Prostate gland (tissue), 2 donors: ENCODE data around the gene TMEM61. TPM values are rescaled to one million over a fixed set of nuclear protein-coding genes. Genes with fewer than 3 reads are reported as not detected.

Experiments
- DNase-seq: peaks from one replicate; pipeline ENCODE4 v3.0.0-alpha.2; 2019; ENCODE audit warnings: low spot score
- H3K27ac ChIP-seq, 2 donors: fragments of 200-600 bp; sonication (generic); 2 replicates each; pipeline ENCODE4 v1.5.1; 2017 to 2019
- H3K27me3 ChIP-seq: fragments of 200-600 bp; sonication (generic); replicated peaks from 2 replicates; pipeline ENCODE4 v1.5.1; 2019; ENCODE audit not compliant: insufficient read depth
- H3K36me3 ChIP-seq, 2 donors: fragments of 200-600 bp; sonication (generic); 1 replicate in 1 of 2; 2 replicates in 1 of 2; pipeline versions ENCODE4 v1.5.1 to v1.8.1; 2017 to 2019
- H3K4me1 ChIP-seq: fragments of 200-600 bp; sonication (generic); replicated peaks from 2 replicates; pipeline ENCODE4 v1.5.1; 2019
- H3K4me3 ChIP-seq, 2 donors: fragments of 200-600 bp; sonication (generic); 2 replicates each; pipeline ENCODE4 v1.5.1; 2017 to 2019
- H3K9me3 ChIP-seq: fragments of 200-600 bp; sonication (generic); 2 replicates; pipeline ENCODE4 v1.5.1; 2017
- POLR2A ChIP-seq: fragments of 450-650 bp; IDR thresholded peaks from one replicate; pipeline ENCODE4 v1.6.1; 2016; ENCODE audit warnings: antibody characterized with exemption, mild to moderate bottlenecking
- POLR2AphosphoS5 ChIP-seq: sonication (generic); formaldehyde crosslinking; IDR thresholded peaks from one replicate; pipeline ENCODE4 v1.6.1; 2017; ENCODE audit warnings: antibody characterized with exemption
- WGBS: methylation state at CpG from one replicate; pipeline ENCODE4 v1.1.5; 2018; 5-methylcytosine and 5-hydroxymethylcytosine counted together
- intact Hi-C: fragments of 100-400 bp; cut with DNase I; formaldehyde crosslinking; loops from one replicate; pipeline ENCODE4 v1.14.2; 2022
- total RNA-seq, 2 donors: library from RNA; depleted of rRNA; stranded (reverse); fragments of >200 nt; gene quantifications; one replicate each; pipeline ENCODE4 v1.1.0, GENCODE V29; 2016
- TF ChIP-seq, protein P1 (sequence below), 4 experiments: fragments of 200-600 bp in 2 of 4; fragments of 450-650 bp in 2 of 4; sonication (generic) in 2 of 4; IDR thresholded peaks; 1 replicate in 3 of 4; 2 replicates in 1 of 4; pipeline ENCODE4 v1.5.1; 2016 to 2019; ENCODE audit warnings: antibody characterized with exemption in 4 of 4, mild to moderate bottlenecking in 2 of 4, moderate library complexity in 2 of 4

The TMEM61 gene
- total RNA-seq, 2 donors from 2014 or later, result 2.4 to 5.4 TPM

DNA sequence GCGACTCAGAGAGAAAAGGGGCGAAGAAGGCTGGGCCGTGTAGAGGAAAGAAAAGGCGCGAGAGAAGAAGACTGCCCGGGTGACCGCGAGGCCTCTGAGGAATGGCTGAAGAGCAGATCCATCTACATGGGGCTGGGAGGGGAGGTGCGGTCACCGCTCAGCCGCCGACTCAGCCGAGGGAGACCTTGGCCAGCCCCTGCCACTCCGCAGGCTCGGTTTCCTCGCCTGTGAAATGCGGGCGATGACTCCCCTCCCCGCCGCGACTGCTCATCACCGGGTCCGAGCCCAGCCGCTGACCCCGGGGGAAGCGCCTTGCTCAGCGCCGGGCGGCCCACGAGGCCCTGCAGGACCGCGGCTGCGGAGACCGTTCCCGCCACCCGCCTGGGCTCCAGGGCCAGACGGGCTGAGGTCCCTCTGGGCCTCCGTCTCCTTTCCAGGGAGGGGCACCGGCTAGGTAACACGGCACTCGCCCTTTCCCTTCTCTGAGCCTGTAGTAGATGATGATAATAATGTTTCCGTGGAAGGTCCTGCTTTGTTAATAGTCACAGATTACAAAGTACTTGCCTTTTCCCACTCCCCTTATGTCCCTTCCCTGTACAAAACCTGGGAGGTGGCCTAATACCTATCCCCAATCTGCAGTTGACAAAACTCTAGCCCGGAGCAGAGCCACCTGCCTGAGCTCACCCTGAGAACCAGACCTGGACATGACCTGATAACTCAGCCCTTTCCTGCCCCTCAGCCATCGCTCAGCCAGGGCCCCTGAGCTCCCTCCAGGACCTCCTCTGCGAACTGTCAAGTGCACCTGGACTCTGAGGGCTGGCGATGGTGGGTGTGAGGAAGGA is 16.7 kb downstream of the TMEM61 start:
- H3K4me1 ChIP-seq, result no peaks in the 10 kb centered on the region
- H3K27ac ChIP-seq, result no peak overlapping the region
- H3K4me3 ChIP-seq, result no peak overlapping the region
- H3K36me3 ChIP-seq, result no peaks in the 10 kb centered on the region
- TF ChIP-seq POLR2AphosphoS5 (no peak), POLR2A (no peak)
- TF ChIP-seq, protein P1, sequence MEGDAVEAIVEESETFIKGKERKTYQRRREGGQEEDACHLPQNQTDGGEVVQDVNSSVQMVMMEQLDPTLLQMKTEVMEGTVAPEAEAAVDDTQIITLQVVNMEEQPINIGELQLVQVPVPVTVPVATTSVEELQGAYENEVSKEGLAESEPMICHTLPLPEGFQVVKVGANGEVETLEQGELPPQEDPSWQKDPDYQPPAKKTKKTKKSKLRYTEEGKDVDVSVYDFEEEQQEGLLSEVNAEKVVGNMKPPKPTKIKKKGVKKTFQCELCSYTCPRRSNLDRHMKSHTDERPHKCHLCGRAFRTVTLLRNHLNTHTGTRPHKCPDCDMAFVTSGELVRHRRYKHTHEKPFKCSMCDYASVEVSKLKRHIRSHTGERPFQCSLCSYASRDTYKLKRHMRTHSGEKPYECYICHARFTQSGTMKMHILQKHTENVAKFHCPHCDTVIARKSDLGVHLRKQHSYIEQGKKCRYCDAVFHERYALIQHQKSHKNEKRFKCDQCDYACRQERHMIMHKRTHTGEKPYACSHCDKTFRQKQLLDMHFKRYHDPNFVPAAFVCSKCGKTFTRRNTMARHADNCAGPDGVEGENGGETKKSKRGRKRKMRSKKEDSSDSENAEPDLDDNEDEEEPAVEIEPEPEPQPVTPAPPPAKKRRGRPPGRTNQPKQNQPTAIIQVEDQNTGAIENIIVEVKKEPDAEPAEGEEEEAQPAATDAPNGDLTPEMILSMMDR (IDR thresholded peaks at IDR 0.05), result no peak
- intact Hi-C loops, result loop anchor here (2.0 kb wide), 1 partner anchor 46 kb away; no protein-coding TSS in a partner anchor
- WGBS, result 22% methylated on average over 46 of the region's 46 CpGs
- DNase-seq, result no peak
- no peaks in the 10 kb centered on the region for H3K27me3 ChIP-seq
- no peaks in the 10 kb centered on the region for H3K9me3 ChIP-seq

DNA sequence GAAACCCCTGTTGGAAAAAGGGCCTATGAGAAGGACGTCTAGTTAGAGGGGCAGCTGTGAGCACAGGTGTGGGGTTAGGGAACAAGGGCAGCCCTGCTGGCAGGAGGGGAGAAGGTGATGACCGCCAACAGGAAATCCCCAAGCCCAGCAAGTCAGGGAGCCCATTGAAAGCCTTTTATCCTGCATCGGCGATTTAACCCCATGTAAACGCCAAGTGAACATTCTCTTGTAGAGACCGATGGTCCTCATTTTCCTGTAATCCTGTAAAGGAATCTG is 17.2 kb downstream of the TMEM61 start:
- Histone ChIP-seq H3K27me3 (no peaks in the 10 kb centered on the region), H3K27ac (no peak overlapping the region), H3K9me3 (no peaks in the 10 kb centered on the region), H3K4me3 (no peak overlapping the region), H3K4me1 (no peaks in the 10 kb centered on the region), H3K36me3 (no peaks in the 10 kb centered on the region)
- intact Hi-C loops, result loop anchor here (2.0 kb wide), 1 partner anchor 47 kb away; no protein-coding TSS in a partner anchor
- WGBS, result 91% methylated on average over 6 of the region's 6 CpGs
- no peak for DNase-seq
- no peak for TF ChIP-seq POLR2A
- no peak for TF ChIP-seq POLR2AphosphoS5
- TF ChIP-seq, protein P1 (IDR thresholded peaks at IDR 0.05), result no peak

DNA sequence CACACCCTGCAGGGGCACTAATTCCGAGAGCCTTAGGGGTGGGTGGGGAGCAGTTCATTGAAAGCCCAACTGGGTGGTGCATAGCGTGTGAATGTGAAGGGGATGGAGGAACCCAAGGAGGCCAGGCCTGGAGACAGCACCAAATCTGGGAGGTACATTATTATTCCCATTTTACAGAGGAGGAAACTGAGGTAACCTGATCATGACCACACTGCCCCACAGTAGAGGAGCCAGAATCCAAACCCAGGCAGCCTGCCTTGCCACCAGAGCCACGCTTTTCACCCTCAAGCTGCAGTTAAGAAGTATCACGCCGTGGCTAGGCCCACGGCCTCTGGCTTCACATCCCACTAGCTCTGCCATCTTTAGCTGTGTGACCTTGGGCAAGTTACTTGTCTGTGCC is 17.7 kb downstream of the TMEM61 start:
- Histone ChIP-seq H3K4me3 (no peak overlapping the region), H3K27ac (no peak overlapping the region), H3K27me3 (no peaks in the 10 kb centered on the region), H3K4me1 (no peaks in the 10 kb centered on the region), H3K9me3 (no peaks in the 10 kb centered on the region), H3K36me3 (no peaks in the 10 kb centered on the region)
- DNase-seq, result no peak
- WGBS, result 97% methylated on average over 6 of the region's 6 CpGs
- intact Hi-C loops, result no loop called here
- TF ChIP-seq, protein P1 (IDR thresholded peaks at IDR 0.05), result no peak
- TF ChIP-seq POLR2A, result no peak
- TF ChIP-seq POLR2AphosphoS5, result no peak

DNA sequence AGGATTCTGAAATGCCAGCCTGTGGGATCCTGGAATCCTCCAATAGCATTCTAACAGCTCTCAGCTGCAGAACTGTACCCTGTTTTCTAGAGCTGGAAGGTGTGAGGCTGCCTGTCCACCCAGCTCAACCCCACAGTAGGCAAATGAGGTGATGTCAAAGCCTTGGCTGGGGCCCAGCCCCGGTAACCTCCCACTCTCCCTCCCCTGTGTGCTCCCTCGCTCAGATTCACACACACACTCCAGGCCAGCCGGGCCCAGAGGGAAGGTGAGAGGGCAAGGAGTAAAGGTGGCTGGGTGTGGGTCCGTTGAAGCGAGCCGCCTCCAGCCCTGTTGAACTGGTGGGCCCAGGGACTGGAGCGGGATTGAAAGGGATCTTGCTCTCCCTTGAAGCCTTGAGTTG is 18.2 kb downstream of the TMEM61 start, which contains the start of gene BSND:
TSS of gene BSND (plus strand) at position 257 of the 400 bp plus-strand sequence. CDS start 254 bp downstream, outside the sequence.
- intact Hi-C loops, result no loop called here
- no peaks in the 10 kb centered on the region for H3K27me3 ChIP-seq
- no peaks in the 10 kb centered on the region for H3K4me1 ChIP-seq

More for the DNA sequence above, 18.2 kb downstream of the TMEM61 start, which contains the start of gene BSND:
- no peak for DNase-seq
- 79% methylated on average over 7 of the region's 7 CpGs for WGBS
- no peak within 1 kb of the TSS for H3K27ac ChIP-seq
- no peak within 1 kb of the TSS for H3K4me3 ChIP-seq
- H3K36me3 ChIP-seq, result no peaks in the 10 kb centered on the region
- no peaks in the 10 kb centered on the region for H3K9me3 ChIP-seq
- TF ChIP-seq POLR2AphosphoS5 (no peak), POLR2A (no peak)
- TF ChIP-seq, protein P1 (IDR thresholded peaks at IDR 0.05), result no peak
